Astrocyte of the spinal cord (primary cell): Measurements from ENCODE around the gene EGFR.

ENCODE experiments used
- DNase-seq: peaks from one replicate; pipeline ENCODE4 v3.0.0; 2011; ENCODE audit warnings: low read depth, low spot score
- H3K4me3 ChIP-seq: 2 replicates; pipeline ENCODE4 v1.5.1; 2011; ENCODE audit warnings: low read depth, mild to moderate bottlenecking, low read length, moderate library complexity
- CTCF ChIP-seq: IDR thresholded peaks from 2 replicates; pipeline ENCODE4 v1.5.1; 2012; ENCODE audit warnings: low read depth, mild to moderate bottlenecking, low read length, inconsistent platforms
- in situ Hi-C: cut with HindIII; loops from 2 replicates; pipeline ENCODE4 v1.10.0; 2017; ENCODE audit warnings: low sequenced_read_pairs

EGFR gene

GRCh38 chr7:55088620-55089019 lies 69.8 kb downstream of the EGFR start:
- no peak overlapping the region for H3K4me3 ChIP-seq
- no peak for TF ChIP-seq CTCF
- in situ Hi-C loops = no loop called here
- no peak for DNase-seq

GRCh38 chr7:55092186-55092974 lies 73.6 kb downstream of the EGFR start:
- in situ Hi-C loops = no loop called here
- H3K4me3 ChIP-seq = no peak overlapping the region
- no peak for DNase-seq
- TF ChIP-seq CTCF = no peak

- in situ Hi-C loops = no loop called here
- no peak for DNase-seq
- no peak for TF ChIP-seq CTCF
- H3K4me3 ChIP-seq = no peak overlapping the region
Observed at GRCh38 chr7:55092975-55093373, 74.2 kb downstream of the EGFR start.

- in situ Hi-C loops = no loop called here
- DNase-seq = no peak
- TF ChIP-seq CTCF = no peak
- no peak overlapping the region for H3K4me3 ChIP-seq
Observed at GRCh38 chr7:55093674-55094073, 74.9 kb downstream of the EGFR start.

- no peak overlapping the region for H3K4me3 ChIP-seq
- no peak for DNase-seq
- no peak for TF ChIP-seq CTCF
- in situ Hi-C loops = no loop called here
Observed at GRCh38 chr7:55094092-55094690, 75.4 kb downstream of the EGFR start.

- DNase-seq = no peak
- no peak for TF ChIP-seq CTCF
- in situ Hi-C loops = no loop called here
- no peak overlapping the region for H3K4me3 ChIP-seq
Observed at GRCh38 chr7:55095672-55096071, 76.9 kb downstream of the EGFR start.
